ENCODE results near the gene PHRF1. TPM values are rescaled to one million over a fixed set of nuclear protein-coding genes. Genes with fewer than 3 reads are reported as not detected.

Gene PHRF1
- polyA plus RNA-seq, 5 donors = 16.0 to 28.3 (median 20.4) TPM

DNA sequence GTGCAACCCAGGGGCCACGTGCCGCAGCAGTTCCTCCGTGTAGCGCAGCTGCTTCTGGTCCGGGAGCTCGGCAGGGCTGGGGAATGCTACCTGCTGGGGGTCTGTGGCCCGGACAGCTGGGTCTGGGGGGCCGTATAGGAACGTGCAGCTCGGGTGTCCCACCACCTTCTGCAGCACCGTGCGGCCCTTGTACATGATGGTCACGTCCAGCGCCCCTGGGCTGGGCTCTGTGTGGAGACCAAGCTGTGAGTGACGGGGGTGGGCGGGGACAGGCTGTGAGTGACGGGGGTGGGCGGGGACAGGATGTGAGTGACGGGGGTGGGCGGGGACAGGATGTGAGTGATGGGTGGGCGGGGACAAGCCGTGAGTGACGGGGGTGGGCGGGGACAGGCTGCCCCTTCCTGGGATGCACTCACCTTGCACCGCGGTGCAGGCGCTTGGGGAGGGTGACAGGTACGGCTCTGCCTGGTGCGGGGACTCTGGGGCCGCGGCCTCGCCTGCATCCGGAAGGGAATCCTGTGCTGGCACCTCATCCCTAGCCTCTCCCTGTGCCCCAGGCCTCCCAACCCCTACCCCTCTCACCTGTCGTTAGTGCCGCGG is 37.2 kb downstream of the PHRF1 start:
- no peak for DNase-seq

DNA sequence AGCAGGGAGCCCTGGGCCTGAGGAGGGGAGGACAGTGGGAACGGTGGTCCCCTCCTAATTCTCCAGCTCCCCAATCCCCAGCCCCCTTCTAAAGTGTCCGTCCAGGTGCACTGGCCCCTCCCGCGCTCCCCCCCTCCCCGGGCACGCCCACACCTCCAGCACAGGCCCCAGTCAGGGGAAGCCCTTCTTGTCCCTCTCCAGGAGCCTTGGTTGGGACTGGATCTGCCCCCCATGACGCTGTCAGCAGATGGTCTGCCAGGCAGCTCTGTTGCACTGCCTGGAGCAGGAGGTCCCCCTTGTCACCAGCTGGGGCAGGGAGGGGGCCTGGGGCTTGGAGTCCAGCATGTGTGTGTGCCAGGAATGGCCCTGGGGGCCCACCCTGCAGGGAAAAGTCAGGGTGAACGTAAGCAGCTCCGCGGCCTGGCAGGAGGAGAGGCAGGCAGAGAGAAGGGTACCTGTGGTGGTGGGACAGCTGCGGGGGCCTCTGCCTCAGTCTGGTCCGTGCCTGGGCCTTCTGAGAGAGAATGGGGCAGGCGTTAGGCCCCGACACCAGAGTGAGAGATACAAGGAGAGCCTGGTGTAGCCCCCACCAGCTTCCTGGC is 37.9 kb downstream of the PHRF1 start:
- no peak for DNase-seq

- no peak for DNase-seq
These were observed 38.6 kb downstream of the PHRF1 start for GRCh38 chr11:614623-615503.

GRCh38 chr11:615504-616319 is 39.4 kb downstream of the PHRF1 start, which contains the start of gene IRF7:
TSS of gene IRF7 (minus strand) at chr11:615950. CDS start at chr11:615364, 586 bp downstream.
- peak; percentile 90 to 91 for DNase-seq

GRCh38 chr11:616320-617198 is 40.3 kb downstream of the PHRF1 start:
- no peak for DNase-seq

- no peak for DNase-seq
These were observed 41.1 kb downstream of the PHRF1 start for GRCh38 chr11:617199-617911.

DNA sequence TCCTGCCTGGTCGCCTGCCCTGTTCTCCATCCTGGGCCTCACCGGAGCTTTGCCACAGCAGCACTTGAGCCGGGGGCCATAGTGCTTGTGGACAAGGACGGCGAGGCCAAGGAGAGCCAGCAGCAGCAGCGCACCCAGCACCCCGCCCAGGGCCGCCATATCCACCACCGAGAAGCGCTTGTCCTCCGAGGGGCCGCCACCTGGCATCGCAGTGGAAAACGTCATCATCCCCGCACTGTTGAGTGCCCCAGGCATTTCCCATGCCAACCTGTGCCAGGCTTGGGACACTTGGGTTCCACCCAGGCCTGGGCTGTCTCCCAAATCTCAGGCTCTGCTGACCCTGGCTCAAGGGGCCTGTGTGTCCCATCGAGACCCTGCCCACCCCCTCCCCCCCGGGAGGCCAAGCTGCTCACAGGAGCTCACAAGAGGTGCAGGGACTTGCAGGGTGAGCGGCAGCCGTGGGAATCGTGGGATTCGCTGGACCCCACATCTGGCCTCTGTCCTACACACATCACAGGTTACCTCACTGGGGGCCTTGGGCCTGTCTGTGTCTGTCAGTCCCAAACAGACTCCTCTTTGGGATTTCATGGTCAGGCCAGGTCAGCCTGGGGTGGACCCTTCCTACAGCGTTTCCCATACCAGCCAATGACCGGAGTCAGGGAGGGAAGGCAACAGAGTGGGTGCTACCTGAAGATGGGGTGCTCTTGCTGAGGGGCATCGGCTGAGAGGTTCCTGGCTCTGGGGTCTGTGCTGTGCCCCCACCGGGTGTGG is 41.8 kb downstream of the PHRF1 start:
- DNase-seq = no peak

GRCh38 chr11:618856-619627 is 42.8 kb downstream of the PHRF1 start:
- DNase-seq = no peak

DNA sequence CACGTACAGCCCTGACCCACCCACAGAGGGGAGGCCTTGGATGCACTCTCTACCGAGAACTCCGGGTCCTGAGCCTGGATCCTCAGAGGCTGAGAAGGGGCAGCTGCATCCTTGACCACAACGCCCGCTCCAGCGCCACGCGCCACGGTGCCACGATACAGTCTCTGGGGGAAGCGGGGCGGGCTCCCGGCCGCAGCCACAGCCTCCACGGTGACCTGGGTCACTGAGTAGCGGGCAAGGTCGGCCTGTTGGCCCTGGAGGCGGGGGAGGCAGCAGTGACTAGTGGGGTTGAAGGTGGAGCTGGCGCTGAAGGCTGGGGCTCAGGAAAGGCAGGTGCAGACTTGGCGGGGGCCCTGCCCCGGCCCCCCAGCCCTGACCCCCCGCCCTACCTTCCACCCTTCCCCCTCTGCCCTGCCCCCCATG is 43.4 kb downstream of the PHRF1 start:
- DNase-seq = no peak

GRCh38 chr11:620201-620600 is 43.9 kb downstream of the PHRF1 start:
- no peak for DNase-seq

DNA sequence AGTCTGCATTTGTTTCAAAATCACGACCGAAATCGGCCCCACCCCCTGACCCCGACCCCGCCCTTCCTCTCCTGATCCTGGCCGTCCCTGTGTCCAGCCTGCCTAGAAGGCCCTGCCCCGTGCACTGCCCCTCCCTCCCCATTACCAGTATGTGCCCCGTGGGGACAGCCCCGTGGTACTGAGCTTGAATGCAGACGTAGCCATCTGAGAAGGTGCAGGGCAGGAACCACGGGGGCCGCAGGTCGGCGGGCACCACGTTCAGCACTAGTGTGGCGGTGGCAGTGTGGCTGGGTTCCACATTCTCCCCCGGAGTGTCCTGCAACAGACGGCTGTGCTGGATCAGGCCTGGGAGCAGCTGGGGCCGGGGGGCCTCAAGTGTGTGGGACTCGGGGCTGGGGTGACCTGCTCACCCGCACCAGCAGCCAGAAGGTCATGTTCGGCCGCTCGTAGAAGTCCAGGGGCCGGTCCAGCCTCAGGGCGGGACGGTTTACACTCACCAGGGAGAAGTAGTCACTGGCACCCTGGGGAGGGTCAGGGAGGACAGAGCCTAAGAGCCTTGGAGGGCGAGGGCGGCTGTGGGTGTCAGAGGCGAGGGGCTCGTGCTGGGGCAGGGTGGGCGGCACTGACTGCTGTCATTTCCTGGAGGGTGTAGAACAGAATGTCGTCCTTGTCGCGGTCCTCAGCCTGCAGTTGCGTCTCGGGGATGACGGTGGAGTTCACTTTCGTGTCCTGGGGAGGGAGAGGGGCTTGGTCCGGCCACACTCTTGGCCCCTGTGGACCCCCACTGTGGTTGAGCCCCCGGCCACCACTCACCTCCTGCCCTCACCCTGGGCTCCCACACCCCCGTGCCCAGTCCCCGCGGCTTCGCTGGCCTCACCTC is 44.9 kb downstream of the PHRF1 start:
- DNase-seq = no peak

DNA sequence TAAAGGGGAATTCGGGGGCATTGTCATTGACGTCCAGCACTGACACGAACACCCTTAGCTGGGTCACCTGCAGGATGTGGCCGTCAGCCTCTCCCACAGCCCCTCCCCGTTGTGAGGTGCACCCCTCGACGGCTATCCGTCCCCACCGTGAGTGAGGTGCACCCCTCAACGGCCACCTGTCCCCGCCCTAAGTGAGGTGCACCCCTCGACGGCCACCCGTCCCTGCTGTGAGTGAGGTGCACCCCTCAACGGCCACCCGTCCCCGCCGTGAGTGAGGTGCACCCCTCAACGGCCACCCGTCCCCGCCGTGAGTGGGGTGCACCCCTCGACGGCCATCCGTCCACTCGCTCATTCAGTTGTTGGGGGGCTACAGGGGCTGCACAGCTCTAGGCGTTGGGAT is 45.6 kb downstream of the PHRF1 start:
- no peak for DNase-seq

DNA sequence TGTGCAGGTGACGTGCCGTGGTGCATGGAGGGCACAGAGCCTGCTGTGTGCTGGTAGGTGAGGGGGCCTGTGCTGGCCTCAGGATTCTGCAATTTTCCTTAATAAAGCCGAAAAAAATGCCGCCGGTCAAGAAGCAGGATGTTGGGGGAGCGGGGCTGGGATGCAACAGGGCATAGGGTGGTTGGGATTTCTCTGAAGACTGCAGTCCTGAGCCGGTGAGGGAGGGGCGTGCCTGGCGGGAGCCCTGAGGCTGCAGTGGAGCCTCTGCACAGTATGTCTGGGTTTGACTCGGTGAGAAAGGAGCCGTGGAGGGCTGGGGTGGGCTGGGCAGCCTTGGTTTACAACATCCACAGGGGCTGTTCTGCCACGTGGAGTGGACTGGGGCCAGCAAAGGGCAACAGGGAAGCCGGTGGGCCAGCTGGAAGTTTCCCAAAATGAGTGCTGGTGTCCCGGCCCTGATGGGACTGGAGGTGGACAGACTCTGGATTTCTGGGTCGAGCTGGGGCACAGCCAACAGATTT is 47.1 kb downstream of the PHRF1 start:
- no peak for DNase-seq

DNA sequence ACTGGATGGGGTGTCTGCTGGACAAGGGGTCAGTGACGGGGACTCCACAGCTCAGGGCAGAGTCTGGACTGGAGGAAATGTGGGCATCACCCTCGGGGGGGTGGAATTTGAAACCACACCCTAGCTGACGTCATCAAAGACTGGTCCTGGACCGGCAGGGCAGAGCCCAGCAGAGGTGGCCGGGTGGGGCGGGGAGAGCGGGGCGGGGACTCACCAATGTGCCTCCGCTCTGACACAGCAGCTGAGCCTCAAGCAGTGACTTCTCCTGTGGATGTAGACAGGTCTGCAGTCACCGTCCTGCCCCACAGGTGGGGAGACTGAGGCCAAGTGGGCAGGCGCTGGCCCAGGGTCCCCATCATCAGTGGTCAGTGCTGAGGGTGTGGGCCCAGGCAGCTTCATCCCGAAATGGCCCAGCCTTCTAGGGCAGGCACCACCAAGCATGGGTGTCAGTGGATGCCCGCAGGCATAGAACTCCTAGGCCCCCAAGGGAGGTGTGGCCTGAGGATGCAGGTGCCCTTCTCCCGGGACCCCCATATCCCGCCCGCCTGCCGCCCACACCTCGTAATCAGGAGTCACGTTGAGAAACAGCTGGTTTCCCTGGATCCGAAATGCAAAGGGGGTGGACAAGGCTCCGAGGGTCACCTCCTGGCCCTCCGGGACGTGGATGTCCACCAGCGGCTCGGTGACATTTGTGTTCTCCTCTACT is 47.9 kb downstream of the PHRF1 start:
- DNase-seq = no peak

GRCh38 chr11:624705-625635 is 48.7 kb downstream of the PHRF1 start, which contains the start of gene CDHR5:
TSS of gene CDHR5 (minus strand) at chr11:624955. CDS start at chr11:624902, 53 bp downstream.
- DNase-seq = no peak

Data from right lung (tissue), 5 donors.